K562 (cell line): ENCODE measurements around the gene GMDS. TPM values are rescaled to one million over a fixed set of nuclear protein-coding genes. Genes with fewer than 3 reads are reported as not detected.

Experiments
- ATAC-seq: fragments of 200-7000 bp; cut with Tn5 transposase; 3 replicates; pipeline ENCODE4 v1.9.1; 2020; ENCODE audit warnings: moderate library complexity
- BruUV-seq: library from RNA; stranded (reverse); fragments of 400-500 nt; replicated peaks from 2 replicates; lab custom pipeline; 2021; lab: Mats Ljungman, UMichigan
- CTCF ChIA-PET: fragments of 300-600 bp; formaldehyde crosslinking; extraction: SDS; loops from one replicate; lab custom pipeline; 2021; ENCODE audit warnings: low intra/inter-chr PET ratio; lab: Yijun Ruan, JAX
- POLR2A ChIA-PET: fragments of 300-600, 350-650 bp; sonication (Branson Sonifier 250); formaldehyde crosslinking; extraction: SDS; loops from one replicate; lab custom pipeline; 2021; ENCODE audit warnings: antibody characterized with exemption, inconsistent platforms; lab: Yijun Ruan, JAX
- DNase-seq, 4 experiments: peaks; one replicate each; pipeline versions ENCODE4 v3.0.0 to v3.0.0-alpha.2; 2011 to 2018; ENCODE audit warnings: low spot score in 3 of 4, mixed read lengths in 3 of 4; ENCODE audit errors: extremely low read depth in 1 of 4
- FAIRE-seq: peaks from 2 replicates; lab custom pipeline; 2011; peaks lifted over from hg19 to GRCh38; lab: Jason Lieb, UNC
- H2AFZ ChIP-seq: 2 replicates; pipeline ENCODE4 v1.6.0; 2011; ENCODE audit warnings: low read depth, low read length, control low read depth, inconsistent platforms
- H3K27ac ChIP-seq: fragments of 200-600 bp; 3 replicates; pipeline ENCODE4 v1.8.0; 2011; ENCODE audit warnings: low read depth, mild to moderate bottlenecking, control low read depth, inconsistent platforms, low read length, moderate library complexity, mixed read lengths; ENCODE audit errors: extremely low read depth
- H3K27me3 ChIP-seq, 2 experiments: fragments of 300-600 bp in 1 of 2; 2 replicates in 1 of 2; 3 replicates in 1 of 2; pipeline versions ENCODE4 v1.6.0 to v1.8.0; 2011; ENCODE audit warnings: inconsistent platforms in 2 of 2, low read length in 2 of 2, mild to moderate bottlenecking in 1 of 2, mixed read lengths in 1 of 2, moderate library complexity in 1 of 2; ENCODE audit not compliant: control insufficient read depth in 2 of 2, insufficient read depth in 2 of 2
- H3K36me3 ChIP-seq: fragments of 300-600 bp; 3 replicates; pipeline ENCODE4 v1.8.0; 2011; ENCODE audit warnings: mild to moderate bottlenecking, low read length, inconsistent platforms; ENCODE audit not compliant: control insufficient read depth, insufficient read depth
- H3K4me1 ChIP-seq, 2 experiments: fragments of 200-600 bp in 1 of 2; replicated peaks in 1 of 2; 2 replicates in 1 of 2; 3 replicates in 1 of 2; pipeline versions ENCODE4 v1.5.1 to v1.8.0; 2011; ENCODE audit warnings: inconsistent platforms in 2 of 2, low read length in 2 of 2, mild to moderate bottlenecking in 1 of 2, mixed read lengths in 1 of 2, moderate library complexity in 1 of 2; ENCODE audit not compliant: control insufficient read depth in 2 of 2, insufficient read depth in 2 of 2
- H3K4me2 ChIP-seq: 2 replicates; pipeline ENCODE4 v1.6.1; 2011; ENCODE audit warnings: low read length, control low read depth, inconsistent platforms, mixed read lengths; ENCODE audit not compliant: insufficient read depth
- H3K4me3 ChIP-seq: fragments of 200-600 bp; sonication (generic), shearing (Covaris generic); 2 replicates; pipeline ENCODE4 v1.5.1; 2016; ENCODE audit warnings: control low read depth, inconsistent platforms
- H3K79me2 ChIP-seq: fragments of 200-600 bp; 3 replicates; pipeline ENCODE4 v1.8.0; 2011; ENCODE audit warnings: low read length, inconsistent platforms; ENCODE audit not compliant: control insufficient read depth, insufficient read depth
- H3K9ac ChIP-seq, 2 experiments: 2 replicates each; pipeline versions ENCODE4 v1.6.0 to v1.6.1; 2011; ENCODE audit warnings: low read depth in 2 of 2, low read length in 2 of 2, control low read depth in 1 of 2, inconsistent platforms in 1 of 2, mild to moderate bottlenecking in 1 of 2, mixed read lengths in 1 of 2; ENCODE audit not compliant: insufficient read depth in 1 of 2
- H3K9me1 ChIP-seq: one replicate; pipeline ENCODE4 v1.6.0; 2011; ENCODE audit warnings: inconsistent platforms, mild to moderate bottlenecking, low read length, moderate library complexity; ENCODE audit not compliant: control insufficient read depth, insufficient read depth
- H3K9me3 ChIP-seq: replicated peaks from 2 replicates; pipeline ENCODE4 v1.5.1; 2011; ENCODE audit warnings: low read depth, low read length, inconsistent platforms; ENCODE audit not compliant: control insufficient read depth, insufficient read depth
- H4K20me1 ChIP-seq: replicated peaks from 2 replicates; pipeline ENCODE4 v1.6.1; 2011; ENCODE audit warnings: low read length, inconsistent platforms, mixed read lengths; ENCODE audit not compliant: control insufficient read depth, insufficient read depth
- BCL6 ChIP-seq: fragments of 250-450 bp; sonication (Bioruptor Pico); IDR thresholded peaks from 2 replicates; pipeline ENCODE4 v1.4.0; 2020
- CBFA2T3 ChIP-seq: fragments of 450-650 bp; IDR thresholded peaks from 2 replicates; pipeline ENCODE4 v1.6.1; 2017
- CREB1 ChIP-seq, 2 experiments: sonication (generic) in 1 of 2; formaldehyde crosslinking in 1 of 2; IDR thresholded peaks; 2 replicates each; pipeline versions ENCODE4 v1.6.1 to v1.8.0; 2012 to 2022; ENCODE audit warnings: inconsistent platforms in 1 of 2, mild to moderate bottlenecking in 1 of 2, missing genetic modification reagents in 1 of 2, moderate library complexity in 1 of 2
- CXXC5 ChIP-seq: fragments of 250-450 bp; sonication (Bioruptor Pico); IDR thresholded peaks from 2 replicates; pipeline ENCODE4 v1.8.0; 2022; ENCODE audit warnings: inconsistent platforms, mild to moderate bottlenecking, moderate library complexity
- FOXA1 ChIP-seq: fragments of 450-650 bp; IDR thresholded peaks from 2 replicates; pipeline ENCODE4 v1.6.1; 2016; ENCODE audit warnings: mild to moderate bottlenecking, borderline replicate concordance
- GABPB1 ChIP-seq: sonication (generic); formaldehyde crosslinking; IDR thresholded peaks from 2 replicates; pipeline ENCODE4 v1.8.0; 2022; ENCODE audit warnings: mild to moderate bottlenecking, missing genetic modification reagents
- HLTF ChIP-seq: fragments of 450-650 bp; IDR thresholded peaks from 2 replicates; pipeline ENCODE4 v1.6.1; 2016
- LARP7 ChIP-seq: fragments of 450-650 bp; IDR thresholded peaks from 2 replicates; pipeline ENCODE4 v1.6.1; 2016
- PHB2 ChIP-seq: fragments of 450-650 bp; IDR thresholded peaks from 2 replicates; pipeline ENCODE4 v1.6.1; 2017; ENCODE audit warnings: low read depth
- PURB ChIP-seq: sonication (generic); formaldehyde crosslinking; IDR thresholded peaks from 2 replicates; pipeline ENCODE4 v1.9.0; 2021; ENCODE audit warnings: low read depth, mild to moderate bottlenecking, missing genetic modification reagents
- SAFB ChIP-seq: fragments of 200-400 bp; formaldehyde crosslinking; IDR thresholded peaks from 2 replicates; pipeline ENCODE4 v1.6.1; 2017; ENCODE audit warnings: low read depth, low read length, borderline replicate concordance
- SRSF3 ChIP-seq: fragments of 200-400 bp; formaldehyde crosslinking; IDR thresholded peaks from 2 replicates; pipeline ENCODE4 v1.6.1; 2016; ENCODE audit warnings: mild to moderate bottlenecking, low read length, moderate library complexity; ENCODE audit not compliant: insufficient read depth
- TAL1 ChIP-seq: fragments of 450-650 bp; IDR thresholded peaks from 2 replicates; pipeline ENCODE4 v1.6.1; 2016; ENCODE audit warnings: mild to moderate bottlenecking
- TGIF2 ChIP-seq: sonication (generic); formaldehyde crosslinking; IDR thresholded peaks from 2 replicates; pipeline ENCODE4 v1.8.1; 2022; ENCODE audit warnings: mild to moderate bottlenecking, missing genetic modification reagents, moderate library complexity
- ZC3H4 ChIP-seq: sonication (generic); formaldehyde crosslinking; IDR thresholded peaks from 2 replicates; pipeline ENCODE4 v1.9.0; 2021; ENCODE audit warnings: missing genetic modification reagents, borderline replicate concordance
- ZFP36 ChIP-seq: fragments of 150-350 bp; IDR thresholded peaks from 2 replicates; pipeline ENCODE4 v1.6.1; 2018; ENCODE audit warnings: low read length, low read depth; ENCODE audit not compliant: partially characterized antibody
- ZNF12 ChIP-seq: sonication (generic); formaldehyde crosslinking; IDR thresholded peaks from 2 replicates; pipeline ENCODE4 v1.4.0; 2020; ENCODE audit warnings: mild to moderate bottlenecking, missing genetic modification reagents
- in situ Hi-C: fragments of 300-500 bp; cut with MboI; formaldehyde crosslinking; loops from 4 replicates; pipeline ENCODE4 v1.15.0; 2018; ENCODE audit warnings: inconsistent platforms, mixed read lengths
- intact Hi-C: fragments of 100-400 bp; cut with micrococcal nuclease; formaldehyde crosslinking; loops from 2 replicates; pipeline ENCODE4 v1.14.2; 2022
- polyA plus RNA-seq, 8 experiments: library from polyadenylated mRNA; depleted of rRNA in 4 of 8; stranded (reverse) in 5 of 8; unstranded in 3 of 8; fragments of >200 nt; fragmentation: Nextera tagmentation in 2 of 8; fragmentation: Illumina TruSeq in 1 of 8; extraction: Ambion mirVana in 2 of 8; extraction: Trizol in 1 of 8; gene quantifications; 2 replicates each; pipeline versions ENCODE4 v1.2.1 to v1.2.3, GENCODE V29; 2011 to 2014; ENCODE audit warnings: inconsistent platforms in 1 of 8, missing spikeins in 1 of 8
- total RNA-seq, 7 experiments: library from RNA; depleted of rRNA in 6 of 7; stranded (reverse); fragments of >200 nt in 6 of 7; fragmentation: Illumina TruSeq in 2 of 7; extraction: Trizol in 2 of 7; gene quantifications; 2 replicates each; pipeline versions ENCODE4 v1.2.1 to v1.2.3, GENCODE V29; 2011 to 2021; ENCODE audit warnings: low replicate concordance in 1 of 7
- TF ChIP-seq, protein P1 (sequence below): sonication (generic); formaldehyde crosslinking; IDR thresholded peaks from 2 replicates; pipeline ENCODE4 v1.9.0; 2022; ENCODE audit warnings: mild to moderate bottlenecking, missing genetic modification reagents

GMDS gene
- total and polyA plus RNA-seq, 9 of the 15 experiments (the other 6 are each of a cell fraction or from before 2014, with no cell fraction given), result 0.48 to 31.8 (median 13.4) TPM

DNA sequence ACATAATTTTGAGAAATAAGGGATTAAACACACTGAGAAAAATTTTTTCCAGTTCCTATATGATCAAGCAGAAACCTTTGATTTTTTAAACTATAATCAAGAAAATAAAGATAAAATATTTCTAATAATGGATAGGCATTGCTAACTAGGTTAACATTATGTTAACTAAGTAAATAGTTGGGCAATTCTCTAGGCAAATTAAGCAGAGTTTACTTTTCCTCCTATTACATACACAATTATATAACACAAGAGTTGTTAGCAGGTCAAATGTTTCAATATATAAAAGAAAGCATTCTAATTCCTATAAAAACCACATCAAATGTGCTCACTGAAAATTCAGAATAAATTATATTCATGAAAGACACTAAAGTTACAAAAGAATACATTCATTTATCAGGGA is 191.7 kb downstream of the GMDS start:
- no peaks in the 10 kb centered on the region for H3K4me1 ChIP-seq
- ChIA-PET POLR2A (no interaction called here), CTCF (no interaction called here)
- intact Hi-C loops (no loop called here), in situ Hi-C loops (no loop called here)
- no peak overlapping the region for H3K4me3 ChIP-seq
- H4K20me1 ChIP-seq, result no peaks in the 10 kb centered on the region
- H2AFZ ChIP-seq, result no peak overlapping the region
- no peak overlapping the region for H3K4me2 ChIP-seq
- BruUV-seq, result no TSS peak
- no peaks in the 10 kb centered on the region for H3K79me2 ChIP-seq
- H3K9me3 ChIP-seq, result no peaks in the 10 kb centered on the region
- ATAC-seq (no peak), FAIRE-seq (no peak), DNase-seq (no peak)
- no peaks in the 10 kb centered on the region for H3K9me1 ChIP-seq
- TF ChIP-seq ZNF12 (CRISPR knock-in tag) (no peak), GABPB1 (no peak), CREB1 (IDR thresholded peaks at IDR 0.05) (no peak), CREB1 (CRISPR knock-in tag; IDR thresholded peaks at IDR 0.05) (no peak), SRSF3 (no peak), CBFA2T3 (no peak), TAL1 (no peak), BCL6 (CRISPR knock-in tag) (no peak), ZFP36 (no peak), TGIF2 (no peak), HLTF (no peak), CXXC5 (CRISPR knock-in tag) (no peak), ZC3H4 (CRISPR knock-in tag) (no peak), PURB (CRISPR knock-in tag) (no peak), PHB2 (no peak), LARP7 (no peak), SAFB (no peak), FOXA1 (no peak)
- TF ChIP-seq, protein P1, sequence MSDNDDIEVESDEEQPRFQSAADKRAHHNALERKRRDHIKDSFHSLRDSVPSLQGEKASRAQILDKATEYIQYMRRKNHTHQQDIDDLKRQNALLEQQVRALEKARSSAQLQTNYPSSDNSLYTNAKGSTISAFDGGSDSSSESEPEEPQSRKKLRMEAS (CRISPR knock-in tag), result no peak
- no peak overlapping the region for H3K27ac ChIP-seq
- H3K36me3 ChIP-seq, result no peaks in the 10 kb centered on the region
- no peaks in the 10 kb centered on the region for H3K27me3 ChIP-seq
- no peak overlapping the region for H3K9ac ChIP-seq
